GM21367 (cell line): ENCODE results near the gene FCGBP.
"Not testable (repeated sequence)": the region's sequence is repeated elsewhere in the genome, so short reads cannot be mapped to it uniquely, and the experiment has no call there.

Experiments
- ATAC-seq: cut with Tn5 transposase; IDR thresholded peaks from one replicate; pipeline ENCODE4 v1.9.1; 2021; ENCODE audit not compliant: unreplicated experiment

Gene FCGBP

DNA sequence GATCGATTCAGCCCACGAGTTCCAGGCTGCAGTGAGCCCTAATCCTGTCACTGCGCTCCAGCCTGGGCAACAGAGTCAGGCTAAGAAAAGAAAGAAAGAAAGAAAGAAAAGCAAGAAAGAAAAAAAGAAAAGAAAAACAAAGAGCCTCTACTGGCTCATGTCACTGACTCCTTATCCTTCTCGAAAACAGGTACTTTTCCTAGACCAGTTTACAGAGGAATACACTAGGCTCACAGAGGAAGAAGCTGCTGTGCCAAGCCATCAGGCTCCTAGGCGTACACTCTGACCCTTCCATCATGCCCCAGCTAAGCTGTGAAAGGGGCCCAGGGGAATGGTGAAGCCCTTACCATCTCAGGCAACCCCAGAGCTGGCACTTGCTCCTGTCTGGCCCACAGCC lies 41.9 kb downstream of the FCGBP start:
- ATAC-seq, result not testable (repeated sequence)

DNA sequence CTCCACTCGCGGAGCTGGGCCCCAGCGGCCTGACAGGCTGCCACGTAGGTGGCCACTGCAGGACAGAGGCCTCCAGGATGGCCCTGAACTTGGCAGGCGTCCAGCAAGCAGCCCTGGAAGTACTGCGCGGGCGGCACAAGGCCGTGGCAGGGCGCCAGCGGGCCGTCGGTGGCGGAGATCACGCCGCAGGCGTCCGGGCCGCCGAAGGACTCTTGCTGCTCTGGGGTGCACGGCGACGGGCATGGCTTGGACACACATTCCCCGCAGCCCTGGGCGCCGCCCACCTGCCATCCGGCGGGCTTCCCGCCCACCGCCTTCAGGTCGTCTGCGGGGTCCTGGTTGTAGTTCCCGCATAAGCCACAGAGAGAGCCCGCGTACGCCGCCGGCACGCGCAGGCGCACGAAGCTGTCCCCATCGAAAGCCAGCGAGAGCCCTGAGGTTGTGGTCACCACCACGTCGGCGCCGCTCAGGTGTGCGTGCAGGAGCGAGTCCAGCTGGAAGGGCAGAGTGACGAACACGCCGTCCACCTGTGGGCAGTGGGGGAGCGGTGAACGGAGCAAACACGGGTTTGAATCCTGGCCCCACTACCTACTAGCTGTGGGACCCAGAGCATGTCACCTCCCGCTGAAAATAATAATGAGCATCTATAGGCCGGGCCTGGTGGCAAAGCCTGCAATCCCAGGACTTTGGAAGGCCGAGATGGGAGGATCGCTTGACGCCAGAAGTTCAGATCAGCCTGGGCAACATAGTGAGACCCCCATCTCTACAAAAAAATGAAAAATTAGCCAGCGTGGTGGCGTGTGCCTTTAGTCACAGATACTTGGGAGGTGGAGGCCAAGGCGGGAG lies 42.6 kb downstream of the FCGBP start:
- ATAC-seq, result not testable (repeated sequence)

DNA sequence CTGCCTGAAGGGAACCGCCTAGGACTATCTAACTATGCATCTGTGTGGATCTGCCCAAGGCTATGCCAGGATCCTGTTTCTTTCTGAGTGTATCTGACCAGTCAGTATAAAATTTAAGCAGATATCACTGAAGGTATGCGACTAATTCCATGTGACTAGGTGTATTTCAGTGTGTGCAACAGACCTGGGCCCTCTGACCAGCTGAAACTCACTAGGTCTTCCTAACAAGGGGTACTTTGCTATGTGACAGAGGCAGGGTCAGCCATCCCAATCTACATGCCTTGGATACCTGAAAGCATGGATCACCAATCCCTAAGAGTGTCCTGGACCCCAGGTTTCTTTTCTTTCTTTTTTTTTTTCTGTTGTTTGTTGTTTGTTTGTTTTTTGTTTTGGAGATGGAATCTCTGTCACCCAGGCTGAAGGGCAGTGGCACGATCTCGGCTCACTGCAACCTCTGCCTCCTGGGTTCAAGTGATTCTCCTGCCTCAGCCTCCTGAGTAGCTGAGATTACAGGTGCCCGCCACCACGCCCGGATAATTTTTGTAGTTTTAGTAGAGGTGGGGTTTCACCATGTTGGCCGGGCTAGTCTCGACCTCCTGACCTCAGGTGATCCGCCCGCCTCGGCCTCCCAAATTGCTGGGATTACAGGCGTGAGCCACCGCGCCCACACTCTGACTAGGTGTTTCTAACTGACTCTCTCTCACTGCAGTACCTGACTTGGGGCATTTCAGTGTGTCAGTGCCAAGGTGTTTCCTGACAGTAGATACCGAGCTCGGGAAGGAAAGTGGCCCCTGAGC lies 43.5 kb downstream of the FCGBP start:
- ATAC-seq, result no peak

DNA sequence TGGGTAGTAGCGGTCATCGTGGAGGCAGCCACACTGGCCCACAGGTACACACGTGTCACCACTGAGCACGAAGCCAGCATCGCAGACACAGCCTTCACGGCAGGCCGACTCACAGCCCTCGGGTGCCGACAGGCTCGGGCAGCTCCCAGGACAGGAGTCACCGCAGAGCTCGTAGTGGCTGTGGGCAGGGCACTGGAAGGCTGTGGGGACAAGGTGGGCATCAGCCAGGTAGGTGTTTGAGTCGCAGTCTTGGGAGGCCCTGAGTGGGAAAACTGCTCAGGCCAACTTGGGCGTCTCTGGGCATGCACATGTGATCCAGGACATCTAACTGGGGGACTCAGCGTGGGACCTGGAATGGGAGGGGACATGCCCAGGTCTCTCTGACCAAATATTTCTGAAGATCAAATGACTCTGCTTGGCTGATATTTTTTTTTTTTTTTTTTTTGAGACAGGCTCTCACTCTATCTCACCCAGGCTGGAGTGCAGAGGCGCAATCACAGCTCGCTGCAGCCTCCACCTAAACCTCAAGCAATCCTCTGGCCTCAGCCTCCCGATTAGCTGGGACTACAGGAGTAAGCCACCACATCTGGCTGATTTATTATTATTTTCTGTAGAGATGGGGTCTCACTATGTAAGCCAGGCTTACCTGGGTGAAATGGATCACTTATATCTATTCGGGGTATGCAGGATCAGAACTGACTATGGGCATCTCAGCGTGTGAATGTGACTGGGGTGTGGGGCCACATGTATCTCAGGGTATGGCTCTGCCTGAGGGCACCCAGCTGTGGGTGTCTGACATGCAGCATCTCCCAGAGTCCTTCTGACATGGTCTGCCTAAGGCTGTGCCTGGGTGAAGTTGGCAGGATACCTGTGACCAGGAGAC lies 44.3 kb downstream of the FCGBP start:
- ATAC-seq, result not testable (repeated sequence)

DNA sequence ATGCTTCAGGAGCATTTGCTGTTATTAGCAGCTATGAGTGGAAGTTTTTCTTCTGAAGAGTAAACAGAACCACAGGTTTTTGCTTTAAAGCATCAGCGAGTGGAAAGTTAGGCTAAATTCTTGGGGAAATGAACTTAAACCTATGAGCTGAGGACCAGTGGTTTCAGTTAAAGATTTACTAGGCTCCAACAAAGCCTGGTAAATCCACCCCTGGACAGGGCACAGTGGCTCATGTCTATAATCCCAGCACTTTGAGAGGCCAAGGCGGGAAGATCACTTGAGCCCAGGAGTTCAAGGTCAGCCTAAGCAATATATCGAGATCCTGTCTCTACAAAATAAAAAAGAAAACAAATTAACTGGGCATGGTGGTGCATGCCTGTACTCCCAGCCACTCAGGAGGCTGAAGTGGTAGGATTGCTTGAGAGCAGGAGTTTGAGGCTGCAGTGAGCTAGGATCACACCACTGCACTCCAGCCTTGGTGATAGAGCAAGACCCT lies 46.9 kb downstream of the FCGBP start:
- ATAC-seq, result not testable (repeated sequence)

DNA sequence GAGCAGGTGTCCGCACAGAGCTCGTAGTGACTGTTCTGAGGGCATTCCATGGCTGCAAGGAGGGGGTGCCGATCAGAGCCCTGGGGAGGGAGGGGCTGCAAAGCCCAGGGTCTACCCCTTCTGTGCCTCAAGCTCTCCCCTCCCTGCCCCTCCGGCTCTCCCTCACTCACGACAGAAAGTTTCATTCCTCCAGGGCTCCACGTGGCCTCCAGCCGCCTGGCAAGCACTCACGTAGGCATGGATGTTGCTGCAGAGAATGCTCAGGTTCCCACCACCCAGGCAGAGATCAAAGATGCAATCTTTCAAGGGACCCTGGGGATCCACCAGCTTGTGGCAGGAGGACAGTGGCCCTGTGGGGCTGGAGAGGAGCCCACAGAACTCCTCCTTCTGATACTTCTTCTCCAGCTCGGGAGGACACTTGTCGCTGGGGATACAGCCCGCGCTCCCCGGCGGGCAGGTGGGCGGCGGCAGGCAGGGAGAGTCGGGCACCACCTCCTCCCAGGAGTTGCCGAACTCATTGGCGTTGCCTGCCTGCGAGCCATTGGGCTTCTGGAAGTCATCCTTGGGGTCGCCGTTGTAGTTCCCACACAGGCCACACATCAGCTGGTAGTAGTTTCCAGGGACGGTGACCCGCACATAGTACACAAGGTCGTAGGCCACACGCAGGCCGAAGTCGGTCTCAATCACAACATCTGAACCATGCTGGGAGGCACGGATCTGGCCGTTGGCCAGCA lies 48.4 kb downstream of the FCGBP start:
- not testable (repeated sequence) for ATAC-seq

DNA sequence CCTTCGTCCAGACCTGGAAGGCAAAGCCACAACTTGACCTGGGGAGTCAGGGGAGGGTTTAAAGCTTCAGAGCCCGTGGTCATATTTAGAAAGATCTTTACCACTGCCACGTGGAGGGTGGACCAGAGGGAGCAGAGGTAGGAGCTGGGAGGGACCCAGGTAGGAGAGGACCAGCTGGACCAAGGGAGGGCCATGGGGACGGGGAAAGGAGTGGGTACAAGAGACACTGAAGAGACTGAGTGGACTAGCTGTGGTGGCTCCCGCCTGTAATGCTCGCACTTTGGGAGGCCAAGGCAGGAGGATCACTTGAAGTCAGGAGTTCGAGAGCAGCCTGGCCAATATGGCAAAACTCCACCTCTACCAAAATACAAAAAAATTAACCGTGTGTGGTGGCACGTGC lies 49.7 kb downstream of the FCGBP start:
- not testable (repeated sequence) for ATAC-seq
